GM19240 (cell line): ENCODE measurements around the gene CD99.

Source experiments
- DNase-seq: peaks from one replicate; pipeline ENCODE4 v3.0.0; 2011; ENCODE audit warnings: low spot score; ENCODE audit not compliant: insufficient read length

The CD99 gene

GRCh38 chrX:2697741-2698299, 6.7 kb downstream of the CD99 start:
- DNase-seq = no peak

- DNase-seq = no peak
These were observed 7.5 kb downstream of the CD99 start for GRCh38 chrX:2698604-2699003.

GRCh38 chrX:2699959-2700358, 8.9 kb downstream of the CD99 start:
- DNase-seq = no peak

- DNase-seq = no peak
These were observed 9.6 kb downstream of the CD99 start for GRCh38 chrX:2700405-2701320.

GRCh38 chrX:2701600-2701999, 10.5 kb downstream of the CD99 start:
- no peak for DNase-seq

GRCh38 chrX:2703991-2704369, 12.9 kb downstream of the CD99 start:
- DNase-seq = no peak

- no peak for DNase-seq
These were observed 14.1 kb downstream of the CD99 start for GRCh38 chrX:2705046-2705832.

GRCh38 chrX:2707334-2707760, 16.3 kb downstream of the CD99 start:
- no peak for DNase-seq

- no peak for DNase-seq
These were observed 16.9 kb downstream of the CD99 start for GRCh38 chrX:2708021-2708420.

- no peak for DNase-seq
These were observed 17.6 kb downstream of the CD99 start for GRCh38 chrX:2708592-2709188.

GRCh38 chrX:2709556-2709955, 18.5 kb downstream of the CD99 start:
- DNase-seq = no peak

GRCh38 chrX:2710041-2710840, 19.1 kb downstream of the CD99 start:
- DNase-seq = no peak

GRCh38 chrX:2711441-2711840, 20.3 kb downstream of the CD99 start:
- DNase-seq = no peak

GRCh38 chrX:2712428-2712827, 21.3 kb downstream of the CD99 start:
- DNase-seq = no peak

GRCh38 chrX:2712890-2713840, 22.1 kb downstream of the CD99 start:
- DNase-seq = no peak

- no peak for DNase-seq
These were observed 23.5 kb downstream of the CD99 start for GRCh38 chrX:2714551-2714950.

- DNase-seq = no peak
These were observed 24.0 kb downstream of the CD99 start for GRCh38 chrX:2715066-2715600.

GRCh38 chrX:2717312-2717711, 26.2 kb downstream of the CD99 start:
- no peak for DNase-seq

GRCh38 chrX:2718821-2719220, 27.7 kb downstream of the CD99 start:
- no peak for DNase-seq
